Fibroblast of the conjunctiva (primary cell): ENCODE data around the gene ALDH1L1.

Experiments used
- DNase-seq: peaks from one replicate; pipeline ENCODE4 v3.0.0-alpha.2; 2010; ENCODE audit warnings: low read depth

ALDH1L1 gene

DNA sequence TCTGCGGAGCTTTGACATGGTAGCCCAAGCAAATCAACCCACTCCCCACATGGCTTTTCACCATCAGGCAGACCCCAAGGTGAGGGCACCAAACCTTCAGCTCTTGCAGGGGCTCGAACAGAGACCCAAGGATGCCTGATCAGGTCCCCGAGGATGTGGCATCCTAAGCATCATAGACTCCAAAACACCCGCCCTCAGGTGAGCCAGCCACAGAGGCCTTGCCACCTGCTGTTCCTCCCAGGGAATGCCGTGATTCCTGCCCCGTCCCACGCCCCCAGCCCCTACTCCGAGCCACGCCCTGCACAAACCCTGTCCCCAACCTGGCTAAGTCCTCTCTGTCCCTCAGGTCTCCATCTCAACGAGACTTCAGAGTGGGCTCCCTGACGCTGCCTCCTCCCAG is 61.8 kb downstream of the ALDH1L1 start:
- DNase-seq = no peak

- no peak for DNase-seq
These were observed 62.6 kb downstream of the ALDH1L1 start for GRCh38 chr3:126117786-126118185.

DNA sequence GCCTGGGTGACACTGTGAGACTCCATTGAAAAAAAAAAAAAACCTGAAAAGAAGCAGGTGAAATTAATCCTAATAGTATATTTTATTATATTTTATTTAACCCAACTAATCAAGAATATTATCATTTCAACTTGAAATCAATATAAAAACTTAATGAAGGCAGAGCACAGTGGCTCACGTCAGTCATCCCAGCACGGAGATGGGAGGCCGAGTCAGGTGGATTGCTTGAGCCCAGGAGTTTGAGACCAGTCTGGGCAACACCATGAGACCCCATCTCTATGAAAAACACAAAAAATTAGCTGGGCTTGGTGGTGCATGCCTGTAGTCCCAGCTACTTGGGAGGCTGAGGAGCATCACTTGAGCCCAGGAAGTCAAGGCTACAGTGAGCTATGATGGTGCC is 63.2 kb downstream of the ALDH1L1 start:
- no peak for DNase-seq

GRCh38 chr3:126116526-126116925 is 63.9 kb downstream of the ALDH1L1 start:
- no peak for DNase-seq

DNA sequence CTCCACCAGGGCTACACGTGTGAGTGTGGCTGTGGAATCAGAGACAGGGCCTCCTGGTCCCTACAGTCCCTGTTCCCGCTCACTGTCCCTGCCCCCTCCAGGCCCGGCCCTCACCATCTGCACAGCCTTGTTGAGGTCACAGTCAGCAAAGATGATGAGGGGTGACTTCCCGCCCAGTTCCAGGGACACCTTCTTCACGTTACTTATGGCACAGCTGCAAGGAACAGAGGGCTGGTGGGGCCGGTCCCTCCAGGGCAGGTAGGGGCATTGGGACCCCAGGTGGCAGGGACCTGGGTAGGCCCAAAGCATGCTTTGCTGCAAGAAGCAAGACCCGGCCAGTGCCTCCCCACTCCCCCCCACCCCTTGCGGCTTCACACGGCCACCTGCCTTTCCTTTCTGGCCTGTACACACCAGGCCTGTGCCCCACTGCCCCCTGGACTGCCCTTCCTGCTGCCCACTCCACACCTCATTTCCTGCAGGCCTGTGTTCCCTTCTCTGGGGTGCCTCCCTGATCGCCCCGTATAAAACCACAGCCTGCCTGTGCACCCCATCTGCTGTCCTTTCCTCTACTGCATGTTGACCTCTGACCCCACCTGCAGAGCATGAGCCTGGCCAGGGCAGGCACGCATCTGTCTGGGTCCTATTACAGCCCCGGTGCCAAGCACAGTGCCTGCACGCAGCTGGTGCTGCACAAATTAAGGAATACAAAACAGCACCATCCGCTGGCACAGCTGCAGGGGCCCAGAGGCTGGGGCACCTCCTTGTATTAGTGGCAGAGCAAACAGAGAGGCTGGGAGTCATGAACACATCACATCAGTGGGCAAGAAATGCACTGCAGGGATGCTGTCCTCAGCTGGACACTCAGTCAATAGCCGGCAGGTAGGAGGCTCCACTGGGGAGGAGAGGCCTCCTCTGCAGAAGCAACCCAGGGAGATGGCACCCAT is 65.7 kb downstream of the ALDH1L1 start:
- no peak for DNase-seq

DNA sequence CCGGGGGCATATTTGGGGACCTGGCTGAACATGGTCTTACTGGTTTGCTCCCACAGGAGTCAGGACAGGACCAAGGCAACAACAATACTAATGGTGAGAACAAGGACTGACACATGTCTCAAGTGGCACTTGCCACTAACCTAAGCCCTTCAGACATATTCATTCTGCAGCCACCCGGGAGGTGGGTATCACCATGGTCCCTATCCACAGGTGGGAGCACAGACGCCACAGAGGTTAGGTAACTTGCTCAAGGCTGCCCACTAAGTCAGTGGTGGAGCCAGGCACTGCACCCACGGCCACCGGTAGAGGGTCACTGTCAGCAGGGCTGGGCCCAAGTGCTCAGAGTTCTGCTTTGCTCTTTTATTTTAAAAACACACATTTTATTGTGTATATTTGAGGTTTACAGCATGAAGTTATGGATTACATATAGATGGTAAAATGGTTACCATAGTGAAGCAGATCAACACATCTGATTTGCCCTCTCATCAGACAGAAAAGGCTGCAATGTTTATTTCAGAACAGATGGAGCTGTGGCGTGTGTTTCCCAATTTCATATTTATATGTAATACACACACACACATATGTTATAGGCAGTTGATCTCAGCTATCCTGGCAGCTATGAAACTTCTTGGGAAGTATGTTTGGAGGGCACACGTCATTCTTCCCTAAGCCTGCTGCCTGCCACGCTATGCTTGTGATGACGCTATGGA is 66.5 kb downstream of the ALDH1L1 start:
- no peak for DNase-seq

DNA sequence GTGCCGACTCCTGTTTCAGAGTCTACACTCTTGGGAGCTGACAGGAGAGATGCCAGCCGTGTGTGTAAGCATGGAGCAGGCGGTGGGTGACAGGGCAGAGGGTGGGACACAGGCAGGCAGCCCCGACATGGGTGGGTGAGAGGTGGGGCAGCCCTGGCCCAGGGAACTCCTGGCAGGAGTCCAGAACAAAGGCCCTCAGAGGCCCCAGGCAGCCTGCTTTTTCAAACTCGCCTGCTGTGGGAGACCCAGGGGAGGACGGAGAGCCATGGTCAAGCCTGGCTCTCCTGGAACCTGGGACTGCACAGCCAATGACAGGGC is 67.2 kb downstream of the ALDH1L1 start:
- no peak for DNase-seq

GRCh38 chr3:126112531-126113237 is 67.7 kb downstream of the ALDH1L1 start:
- no peak for DNase-seq

GRCh38 chr3:126111566-126112475 is 68.6 kb downstream of the ALDH1L1 start:
- no peak for DNase-seq

DNA sequence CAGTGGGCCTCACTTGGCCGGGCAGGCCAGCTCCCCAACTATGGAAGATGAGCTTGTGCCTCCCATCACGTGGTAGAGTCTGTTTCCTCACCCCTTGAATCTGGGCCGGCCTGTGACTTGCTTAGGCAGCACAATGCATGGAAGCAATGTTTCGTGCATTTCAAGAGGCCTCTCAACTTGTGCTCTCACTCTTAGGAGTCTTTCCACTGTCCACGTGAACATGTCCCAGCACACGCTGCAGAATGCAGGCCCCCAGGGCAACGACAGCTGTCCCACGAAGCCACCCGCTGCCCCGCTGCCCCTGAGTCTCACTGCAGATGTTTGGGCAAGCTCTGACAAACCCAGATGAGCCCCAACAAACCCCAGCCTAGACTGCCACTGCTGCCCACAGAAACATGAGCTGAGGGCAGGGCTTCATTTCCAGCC is 69.2 kb downstream of the ALDH1L1 start:
- no peak for DNase-seq

GRCh38 chr3:126110431-126111125 is 69.8 kb downstream of the ALDH1L1 start:
- DNase-seq = no peak

DNA sequence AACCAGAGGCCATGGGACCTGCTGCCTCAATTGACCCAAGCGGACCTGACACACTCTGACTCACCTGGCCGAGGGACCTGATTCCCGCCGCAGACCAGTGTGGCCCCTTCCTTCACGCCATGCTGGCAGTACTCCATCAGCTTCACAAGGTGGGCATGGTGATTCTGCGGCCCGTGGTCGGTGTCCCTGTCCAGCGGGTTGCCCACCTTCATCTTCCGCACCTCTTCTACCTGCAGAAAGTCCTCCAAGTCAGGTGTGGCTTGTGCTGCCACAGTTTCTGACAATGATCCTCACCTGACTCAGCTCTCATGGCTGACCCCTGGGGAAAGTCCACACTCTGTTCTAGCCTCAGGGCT is 70.5 kb downstream of the ALDH1L1 start:
- no peak for DNase-seq

DNA sequence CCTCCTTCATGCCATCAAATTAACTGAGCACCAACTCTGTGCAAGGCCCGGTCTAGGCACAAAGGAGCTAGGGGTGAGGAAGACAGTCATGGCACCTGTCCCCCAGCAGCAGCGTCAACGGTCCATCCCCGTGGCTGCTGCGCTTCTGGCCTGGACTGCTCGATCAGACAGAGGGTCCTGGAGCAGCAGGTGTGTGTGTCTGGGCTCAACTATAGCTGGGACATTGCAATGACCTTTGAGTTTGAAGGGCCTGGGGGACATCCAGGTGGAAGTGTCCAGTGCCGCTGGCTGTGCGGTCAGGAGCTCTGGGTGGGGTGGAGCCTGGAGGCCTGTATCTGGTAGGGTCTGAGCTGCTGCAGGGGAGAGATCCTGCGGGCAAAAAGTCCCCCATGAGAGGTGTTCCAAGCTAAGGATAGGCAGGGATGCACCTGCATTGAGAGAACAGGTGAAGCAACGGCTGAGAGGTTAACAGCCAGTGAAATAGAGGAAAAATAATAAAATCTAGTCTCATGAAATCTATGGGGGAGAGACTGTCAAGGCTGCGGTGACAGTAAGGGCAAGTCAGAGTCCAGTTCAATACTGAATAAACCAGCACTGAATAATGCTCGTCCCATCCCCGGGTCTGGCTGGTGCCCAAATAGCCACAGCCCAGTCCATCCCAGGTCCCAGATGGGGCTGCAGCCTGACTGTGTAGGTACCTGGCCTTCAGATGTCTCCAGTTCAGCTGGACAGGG is 71.1 kb downstream of the ALDH1L1 start:
- DNase-seq = no peak

GRCh38 chr3:126108676-126109050 is 71.7 kb downstream of the ALDH1L1 start:
- no peak for DNase-seq

GRCh38 chr3:126107957-126108675 is 72.3 kb downstream of the ALDH1L1 start:
- no peak for DNase-seq

- no peak for DNase-seq
These were observed 73.0 kb downstream of the ALDH1L1 start for GRCh38 chr3:126107203-126107939.

DNA sequence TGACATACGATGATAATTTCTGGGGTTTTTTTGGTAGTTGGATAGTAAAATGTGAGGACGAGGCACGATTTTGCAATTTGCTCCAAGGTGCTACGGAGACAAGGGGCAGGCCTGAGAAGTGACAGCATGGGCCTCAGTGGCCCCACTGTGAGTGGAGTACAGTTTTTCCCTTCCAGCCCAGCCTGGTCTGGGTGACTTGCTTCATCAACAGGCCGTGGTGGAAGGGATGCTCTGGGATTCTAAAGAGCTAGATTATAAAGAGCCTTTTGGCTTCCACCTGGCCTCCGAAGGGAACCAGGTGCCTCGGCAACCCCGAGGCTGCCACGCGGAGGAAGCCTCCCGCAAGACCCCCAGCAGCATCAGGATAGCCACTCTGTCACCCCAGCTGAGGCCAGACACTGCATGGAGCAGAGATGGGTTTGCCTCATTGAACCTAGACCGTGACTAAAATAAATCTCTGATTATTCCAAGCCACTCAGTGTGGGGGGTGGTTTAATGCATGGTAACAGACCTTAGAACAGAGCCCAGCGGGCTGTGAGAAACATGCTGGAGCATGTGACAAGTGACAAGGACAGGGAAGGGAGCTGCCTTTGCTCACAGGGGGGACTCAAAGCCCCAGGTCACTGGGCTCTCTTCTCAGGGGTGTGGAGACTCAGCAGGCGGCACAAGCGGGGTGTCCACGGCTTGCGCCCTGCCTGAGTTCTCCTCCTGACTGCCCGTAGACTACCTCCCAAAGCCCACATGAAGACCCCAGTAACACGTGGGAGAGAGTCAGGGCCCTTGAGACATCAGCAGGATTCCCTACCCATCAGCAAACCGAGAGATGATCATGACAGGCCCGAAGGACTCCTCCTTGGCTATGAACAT is 73.8 kb downstream of the ALDH1L1 start:
- no peak for DNase-seq

DNA sequence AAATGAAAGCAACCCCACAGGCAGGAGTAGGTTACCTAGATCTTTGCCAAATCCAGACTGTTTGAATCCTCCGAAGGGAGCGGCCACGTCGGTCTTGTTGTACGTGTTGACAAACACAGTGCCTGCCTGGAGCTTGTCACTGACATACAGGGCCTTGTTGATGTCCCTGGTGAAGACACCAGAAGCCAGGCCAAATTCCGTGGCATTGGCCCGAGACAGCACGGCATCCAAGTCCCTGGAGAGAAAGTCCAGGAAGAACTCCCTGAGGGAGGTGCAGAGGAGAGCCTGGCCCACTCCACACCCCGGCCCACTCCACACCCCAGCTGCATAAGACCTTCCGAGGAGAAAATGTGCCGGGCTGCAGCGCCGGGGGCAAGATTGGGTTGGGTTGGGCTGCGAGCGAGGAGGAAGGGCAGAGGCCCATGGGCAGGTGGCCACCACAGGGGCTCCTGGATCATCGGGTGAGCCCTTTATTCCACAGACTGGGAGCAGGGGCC is 74.6 kb downstream of the ALDH1L1 start:
- no peak for DNase-seq
